ENCODE data around the gene SCAND1. TPM values are rescaled to one million over a fixed set of nuclear protein-coding genes. Genes with fewer than 3 reads are reported as not detected.

The SCAND1 gene
- total RNA-seq, 2 donors from 2014 or later, result 91.3 to 125 TPM

- Histone ChIP-seq H3K27me3 (no peaks in the 10 kb centered on the region), H3K4me1 (no peaks in the 10 kb centered on the region), H3K27ac (no peak overlapping the region), H3K9me3 (no peaks in the 10 kb centered on the region), H3K36me3 (no peaks in the 10 kb centered on the region), H3K9ac (ENCODE audit: low read depth in 2 of 2, low read length in 2 of 2) (no peak overlapping the region), H3K4me3 (no peak overlapping the region)
- DNase-seq, result no peak
- TF ChIP-seq CTCF (IDR thresholded peaks at IDR 0.05), result no peak
- intact Hi-C loops (cut with DNase I), result no loop called here
Observed at GRCh38 chr20:35934050-35934449, 20.3 kb downstream of the SCAND1 start.

- Histone ChIP-seq H3K4me1 (no peaks in the 10 kb centered on the region), H3K4me3 (no peak overlapping the region), H3K27ac (no peak overlapping the region), H3K36me3 (no peaks in the 10 kb centered on the region), H3K9me3 (no peaks in the 10 kb centered on the region), H3K9ac (ENCODE audit: low read depth in 2 of 2, low read length in 2 of 2) (no peak overlapping the region), H3K27me3 (no peaks in the 10 kb centered on the region)
- no peak for DNase-seq
- intact Hi-C loops (cut with DNase I), result no loop called here
- TF ChIP-seq CTCF (IDR thresholded peaks at IDR 0.05), result no peak
Observed at GRCh38 chr20:35929301-35929700, 25.0 kb downstream of the SCAND1 start.

- no peaks in the 10 kb centered on the region for H3K4me1 ChIP-seq
- DNase-seq, result no peak
- no peak overlapping the region for H3K4me3 ChIP-seq
- no peak for TF ChIP-seq CTCF (IDR thresholded peaks at IDR 0.05)
- H3K27me3 ChIP-seq, result no peaks in the 10 kb centered on the region
- H3K27ac ChIP-seq, result no peak overlapping the region
- no peaks in the 10 kb centered on the region for H3K9me3 ChIP-seq
- H3K9ac ChIP-seq (ENCODE audit: low read depth in 2 of 2, low read length in 2 of 2), result no peak overlapping the region
- intact Hi-C loops (cut with DNase I), result no loop called here
- H3K36me3 ChIP-seq, result peaks cover under 1% of the 10 kb centered on the region
Observed at GRCh38 chr20:35920523-35920922, 33.8 kb downstream of the SCAND1 start.

- Histone ChIP-seq H3K36me3 (peaks cover 6% of the 10 kb centered on the region), H3K27me3 (no peaks in the 10 kb centered on the region), H3K9ac (ENCODE audit: low read depth in 2 of 2, low read length in 2 of 2) (no peak overlapping the region), H3K4me3 (no peak overlapping the region), H3K4me1 (no peaks in the 10 kb centered on the region), H3K9me3 (no peaks in the 10 kb centered on the region), H3K27ac (no peak overlapping the region)
- intact Hi-C loops (cut with DNase I), result no loop called here
- no peak for DNase-seq
- no peak for TF ChIP-seq CTCF (IDR thresholded peaks at IDR 0.05)
Observed at GRCh38 chr20:35918021-35918420, 36.3 kb downstream of the SCAND1 start.

- intact Hi-C loops (cut with DNase I), result no loop called here
- Histone ChIP-seq H3K27me3 (no peaks in the 10 kb centered on the region), H3K36me3 (peaks cover 6% of the 10 kb centered on the region), H3K27ac (no peak overlapping the region), H3K4me1 (no peaks in the 10 kb centered on the region), H3K9ac (ENCODE audit: low read depth in 2 of 2, low read length in 2 of 2) (no peak overlapping the region), H3K9me3 (no peaks in the 10 kb centered on the region), H3K4me3 (no peak overlapping the region)
- DNase-seq, result no peak
- no peak for TF ChIP-seq CTCF (IDR thresholded peaks at IDR 0.05)
Observed at GRCh38 chr20:35917077-35917476, 37.2 kb downstream of the SCAND1 start.

- TF ChIP-seq CTCF (IDR thresholded peaks at IDR 0.05), result no peak
- Histone ChIP-seq H3K36me3 (peaks cover 6% of the 10 kb centered on the region), H3K4me1 (no peaks in the 10 kb centered on the region), H3K4me3 (no peak overlapping the region), H3K9ac (ENCODE audit: low read depth in 2 of 2, low read length in 2 of 2) (no peak overlapping the region), H3K9me3 (no peaks in the 10 kb centered on the region), H3K27ac (no peak overlapping the region), H3K27me3 (no peaks in the 10 kb centered on the region)
- no peak for DNase-seq
- intact Hi-C loops (cut with DNase I), result no loop called here
Observed at GRCh38 chr20:35912881-35913280, 41.4 kb downstream of the SCAND1 start.
